GM23338 (cell line): Measurements from ENCODE around the gene IRF2. TPM values are rescaled to one million over a fixed set of nuclear protein-coding genes. Genes with fewer than 3 reads are reported as not detected.

Experiments
- ATAC-seq: fragments of 200-7000 bp; cut with Tn5 transposase; 3 replicates; pipeline ENCODE4 v1.9.1; 2020
- DNase-seq: peaks from one replicate; pipeline ENCODE4 v3.0.0-alpha.2; 2015; ENCODE audit warnings: low spot score
- H2AFZ ChIP-seq: fragments of 200-600 bp; sonication (generic); 2 replicates; pipeline ENCODE4 v1.8.0; 2016; ENCODE audit warnings: antibody characterized with exemption, mild to moderate bottlenecking, moderate library complexity
- H3F3A ChIP-seq: fragments of 200-600 bp; sonication (generic); replicated peaks from 2 replicates; pipeline ENCODE4 v1.8.0; 2017; ENCODE audit warnings: antibody characterized with exemption, mixed run types, low read depth
- H3K27ac ChIP-seq: fragments of 200-600 bp; sonication (generic); 2 replicates; pipeline ENCODE4 v1.6.1; 2016; ENCODE audit warnings: low read depth
- H3K27me3 ChIP-seq: fragments of 200-600 bp; sonication (generic); 2 replicates; pipeline ENCODE4 v1.8.0; 2016; ENCODE audit warnings: mild to moderate bottlenecking, mixed run types, moderate library complexity; ENCODE audit not compliant: insufficient read depth
- H3K36me3 ChIP-seq: fragments of 200-600 bp; sonication (generic); 2 replicates; pipeline ENCODE4 v1.8.0; 2016; ENCODE audit warnings: mild to moderate bottlenecking; ENCODE audit not compliant: insufficient read depth
- H3K4me1 ChIP-seq: fragments of 200-600 bp; sonication (generic); 2 replicates; pipeline ENCODE4 v1.8.0; 2016; ENCODE audit warnings: mild to moderate bottlenecking, moderate library complexity; ENCODE audit not compliant: insufficient read depth
- H3K4me2 ChIP-seq: fragments of 200-600 bp; sonication (generic); 2 replicates; pipeline ENCODE4 v1.7.1; 2017; ENCODE audit warnings: mixed run types
- H3K4me3 ChIP-seq: fragments of 200-600 bp; sonication (generic); 2 replicates; pipeline ENCODE4 v1.6.1; 2016; ENCODE audit warnings: mixed run types
- H3K79me2 ChIP-seq: fragments of 200-600 bp; sonication (generic); replicated peaks from 2 replicates; pipeline ENCODE4 v1.8.0; 2017; ENCODE audit warnings: mild to moderate bottlenecking; ENCODE audit not compliant: insufficient read depth
- H3K9me2 ChIP-seq: fragments of 200-600 bp; sonication (generic); 2 replicates; pipeline ENCODE4 v1.8.0; 2017; ENCODE audit not compliant: insufficient read depth
- H4K20me1 ChIP-seq: fragments of 200-600 bp; sonication (generic); replicated peaks from 2 replicates; pipeline ENCODE4 v1.8.0; 2017; ENCODE audit warnings: mild to moderate bottlenecking; ENCODE audit not compliant: insufficient read depth
- H3K27ac Mint-ChIP-seq: 2 replicates; pipeline ENCODE4 v1.8.0; 2020; ENCODE audit warnings: inconsistent platforms, mild to moderate bottlenecking, moderate library complexity, mixed read lengths
- H3K27me3 Mint-ChIP-seq: 3 replicates; pipeline ENCODE4 v1.8.0; 2022; ENCODE audit warnings: low read depth, mild to moderate bottlenecking, moderate library complexity, mixed read lengths, inconsistent platforms; ENCODE audit not compliant: insufficient read depth, poor library complexity
- H3K36me3 Mint-ChIP-seq: 3 replicates; pipeline ENCODE4 v1.8.0; 2021; ENCODE audit warnings: low read depth, mild to moderate bottlenecking, inconsistent platforms, moderate library complexity, mixed read lengths
- H3K4me1 Mint-ChIP-seq: 3 replicates; pipeline ENCODE4 v1.8.0; 2020; ENCODE audit warnings: mild to moderate bottlenecking, inconsistent platforms, mixed read lengths
- H3K4me3 Mint-ChIP-seq: 3 replicates; pipeline ENCODE4 v1.8.0; 2021; ENCODE audit warnings: moderate library complexity, mild to moderate bottlenecking, inconsistent platforms, mixed read lengths
- H3K9me3 Mint-ChIP-seq: 3 replicates; pipeline ENCODE4 v1.8.0; 2020; ENCODE audit warnings: moderate library complexity, mild to moderate bottlenecking, inconsistent platforms, mixed read lengths
- CREB1 ChIP-seq: fragments of 250-450 bp; sonication (Bioruptor Pico); IDR thresholded peaks from 2 replicates; pipeline ENCODE4 v1.5.0; 2020; ENCODE audit warnings: low read depth, mild to moderate bottlenecking, moderate library complexity
- EZH2 ChIP-seq: fragments of 200-600 bp; sonication (generic); IDR thresholded peaks from one replicate; pipeline ENCODE4 v1.8.0; 2017; ENCODE audit warnings: antibody characterized with exemption, mild to moderate bottlenecking, low read depth; ENCODE audit not compliant: unreplicated experiment
- EZH2phosphoT487 ChIP-seq: fragments of 200-600 bp; sonication (generic); IDR thresholded peaks from one replicate; pipeline ENCODE4 v1.8.1; 2018; ENCODE audit warnings: antibody characterized with exemption; ENCODE audit not compliant: unreplicated experiment
- JUNB ChIP-seq: IDR thresholded peaks from one replicate; pipeline ENCODE4 v1.6.1; 2016; ENCODE audit warnings: antibody characterized with exemption; ENCODE audit not compliant: unreplicated experiment
- NANOG ChIP-seq: IDR thresholded peaks from 2 replicates; pipeline ENCODE4 v1.6.1; 2016; ENCODE audit warnings: antibody characterized with exemption, borderline replicate concordance
- POLR2AphosphoS5 ChIP-seq: IDR thresholded peaks from 2 replicates; pipeline ENCODE4 v1.6.1; 2016; ENCODE audit warnings: antibody characterized with exemption, low read depth
- ZNF114 ChIP-seq: fragments of 250-450 bp; sonication (Bioruptor Pico); IDR thresholded peaks from 2 replicates; pipeline ENCODE4 v1.5.0; 2020; ENCODE audit warnings: mild to moderate bottlenecking, moderate library complexity
- ZNF331 ChIP-seq: fragments of 250-450 bp; sonication (Bioruptor Pico); IDR thresholded peaks from 2 replicates; pipeline ENCODE4 v1.5.0; 2020; ENCODE audit warnings: low read depth, mild to moderate bottlenecking, moderate library complexity
- polyA plus RNA-seq: library from polyadenylated mRNA; unstranded; fragments of >200 nt; fragmentation: Nextera tagmentation; extraction: Ambion mirVana; gene quantifications from 2 replicates; pipeline ENCODE4 v1.2.1, GENCODE V29; 2016
- total RNA-seq: library from RNA; depleted of rRNA; stranded (reverse); fragments of >200 nt; shearing (Covaris generic); gene quantifications from 2 replicates; pipeline ENCODE4 v1.2.3, GENCODE V29; 2014
- TF ChIP-seq, protein P1 (sequence below): IDR thresholded peaks from 2 replicates; pipeline ENCODE4 v1.6.1; 2016; ENCODE audit warnings: antibody characterized with exemption
- TF ChIP-seq, protein P2 (sequence below): fragments of 250-450 bp; sonication (Bioruptor Pico); IDR thresholded peaks from 2 replicates; pipeline ENCODE4 v1.5.0; 2020; ENCODE audit warnings: mild to moderate bottlenecking, moderate library complexity
- TF ChIP-seq, protein P3 (sequence below): IDR thresholded peaks from one replicate; pipeline ENCODE4 v1.6.1; 2018; ENCODE audit warnings: antibody characterized with exemption; ENCODE audit not compliant: unreplicated experiment

IRF2 gene
- total and polyA plus RNA-seq, 2 experiments from 2014 or later, result 14.7 to 15.0 TPM

DNA sequence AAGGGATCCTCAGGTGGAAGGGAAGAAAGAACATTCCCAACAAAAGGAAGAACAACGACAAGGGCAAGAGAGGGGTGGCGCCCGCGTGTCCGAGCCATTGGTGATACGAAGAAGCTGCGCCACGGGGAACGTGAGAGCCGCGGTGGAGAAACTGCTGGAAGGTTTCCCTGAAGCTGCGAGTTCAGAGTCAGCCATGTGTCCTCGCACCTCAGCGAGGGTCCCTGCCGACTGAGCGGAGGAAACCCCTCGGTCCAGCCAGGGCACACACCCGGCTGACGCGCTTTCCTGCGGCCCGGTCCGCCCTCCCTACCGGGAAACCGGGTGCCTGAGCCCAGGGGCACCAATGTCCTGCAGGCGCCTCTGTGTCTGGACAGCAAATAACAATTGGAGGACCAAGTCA lies 18.0 kb downstream of the IRF2 start (continued):
- TF ChIP-seq, protein P1, sequence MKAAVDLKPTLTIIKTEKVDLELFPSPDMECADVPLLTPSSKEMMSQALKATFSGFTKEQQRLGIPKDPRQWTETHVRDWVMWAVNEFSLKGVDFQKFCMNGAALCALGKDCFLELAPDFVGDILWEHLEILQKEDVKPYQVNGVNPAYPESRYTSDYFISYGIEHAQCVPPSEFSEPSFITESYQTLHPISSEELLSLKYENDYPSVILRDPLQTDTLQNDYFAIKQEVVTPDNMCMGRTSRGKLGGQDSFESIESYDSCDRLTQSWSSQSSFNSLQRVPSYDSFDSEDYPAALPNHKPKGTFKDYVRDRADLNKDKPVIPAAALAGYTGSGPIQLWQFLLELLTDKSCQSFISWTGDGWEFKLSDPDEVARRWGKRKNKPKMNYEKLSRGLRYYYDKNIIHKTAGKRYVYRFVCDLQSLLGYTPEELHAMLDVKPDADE, result no peak
- TF ChIP-seq EZH2 (no peak), ZNF114 (no peak), POLR2AphosphoS5 (no peak)

DNA sequence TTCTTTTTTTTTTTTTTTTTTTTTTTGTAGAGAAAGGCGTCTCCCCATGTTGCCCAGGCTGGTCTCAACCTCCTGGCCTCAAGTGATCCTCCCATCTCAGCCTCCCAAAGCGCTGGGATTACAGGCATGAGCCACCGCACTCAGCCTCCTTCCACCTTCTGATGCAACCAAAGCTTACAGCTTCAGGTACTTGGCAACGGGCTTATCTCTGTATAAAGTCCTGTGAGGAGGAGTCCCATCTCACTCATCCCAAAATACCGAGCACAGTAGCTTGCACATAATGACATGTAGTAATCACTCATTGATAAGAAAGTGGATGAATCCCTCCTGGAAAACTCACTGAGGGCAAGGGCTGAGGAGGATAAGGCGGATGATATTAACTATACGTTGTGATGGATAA lies 19.1 kb downstream of the IRF2 start:
- H2AFZ ChIP-seq, result no peak overlapping the region
- DNase-seq (no peak), ATAC-seq (no peak)
- Mint-ChIP-seq H3K36me3 (no peaks in the 10 kb centered on the region; the same call in 2 of the 3 replicates), H3K27ac (no peak overlapping the region), H3K27me3 (peaks cover 4% of the 10 kb centered on the region), H3K4me3 (no peak overlapping the region), H3K9me3 (no peaks in the 10 kb centered on the region), H3K4me1 (peaks cover 69% of the 10 kb centered on the region)
- H4K20me1 ChIP-seq, result peaks cover 5% of the 10 kb centered on the region; the same call in 1 of the 2 replicates
- H3K36me3 ChIP-seq, result no peaks in the 10 kb centered on the region
- peak overlapping the region; percentile 47; the same call in 1 of the 2 replicates for H3K27ac ChIP-seq
- H3K4me2 ChIP-seq, result no peak overlapping the region
- no peaks in the 10 kb centered on the region for H3K27me3 ChIP-seq
- peaks cover 46% of the 10 kb centered on the region for H3K4me1 ChIP-seq
- no peaks in the 10 kb centered on the region for H3K9me2 ChIP-seq
- no peak overlapping the region for H3K4me3 ChIP-seq
- peaks cover 93% of the 10 kb centered on the region for H3K79me2 ChIP-seq
- TF ChIP-seq CREB1 (CRISPR knock-in tag), result no peak
- TF ChIP-seq, protein P2, sequence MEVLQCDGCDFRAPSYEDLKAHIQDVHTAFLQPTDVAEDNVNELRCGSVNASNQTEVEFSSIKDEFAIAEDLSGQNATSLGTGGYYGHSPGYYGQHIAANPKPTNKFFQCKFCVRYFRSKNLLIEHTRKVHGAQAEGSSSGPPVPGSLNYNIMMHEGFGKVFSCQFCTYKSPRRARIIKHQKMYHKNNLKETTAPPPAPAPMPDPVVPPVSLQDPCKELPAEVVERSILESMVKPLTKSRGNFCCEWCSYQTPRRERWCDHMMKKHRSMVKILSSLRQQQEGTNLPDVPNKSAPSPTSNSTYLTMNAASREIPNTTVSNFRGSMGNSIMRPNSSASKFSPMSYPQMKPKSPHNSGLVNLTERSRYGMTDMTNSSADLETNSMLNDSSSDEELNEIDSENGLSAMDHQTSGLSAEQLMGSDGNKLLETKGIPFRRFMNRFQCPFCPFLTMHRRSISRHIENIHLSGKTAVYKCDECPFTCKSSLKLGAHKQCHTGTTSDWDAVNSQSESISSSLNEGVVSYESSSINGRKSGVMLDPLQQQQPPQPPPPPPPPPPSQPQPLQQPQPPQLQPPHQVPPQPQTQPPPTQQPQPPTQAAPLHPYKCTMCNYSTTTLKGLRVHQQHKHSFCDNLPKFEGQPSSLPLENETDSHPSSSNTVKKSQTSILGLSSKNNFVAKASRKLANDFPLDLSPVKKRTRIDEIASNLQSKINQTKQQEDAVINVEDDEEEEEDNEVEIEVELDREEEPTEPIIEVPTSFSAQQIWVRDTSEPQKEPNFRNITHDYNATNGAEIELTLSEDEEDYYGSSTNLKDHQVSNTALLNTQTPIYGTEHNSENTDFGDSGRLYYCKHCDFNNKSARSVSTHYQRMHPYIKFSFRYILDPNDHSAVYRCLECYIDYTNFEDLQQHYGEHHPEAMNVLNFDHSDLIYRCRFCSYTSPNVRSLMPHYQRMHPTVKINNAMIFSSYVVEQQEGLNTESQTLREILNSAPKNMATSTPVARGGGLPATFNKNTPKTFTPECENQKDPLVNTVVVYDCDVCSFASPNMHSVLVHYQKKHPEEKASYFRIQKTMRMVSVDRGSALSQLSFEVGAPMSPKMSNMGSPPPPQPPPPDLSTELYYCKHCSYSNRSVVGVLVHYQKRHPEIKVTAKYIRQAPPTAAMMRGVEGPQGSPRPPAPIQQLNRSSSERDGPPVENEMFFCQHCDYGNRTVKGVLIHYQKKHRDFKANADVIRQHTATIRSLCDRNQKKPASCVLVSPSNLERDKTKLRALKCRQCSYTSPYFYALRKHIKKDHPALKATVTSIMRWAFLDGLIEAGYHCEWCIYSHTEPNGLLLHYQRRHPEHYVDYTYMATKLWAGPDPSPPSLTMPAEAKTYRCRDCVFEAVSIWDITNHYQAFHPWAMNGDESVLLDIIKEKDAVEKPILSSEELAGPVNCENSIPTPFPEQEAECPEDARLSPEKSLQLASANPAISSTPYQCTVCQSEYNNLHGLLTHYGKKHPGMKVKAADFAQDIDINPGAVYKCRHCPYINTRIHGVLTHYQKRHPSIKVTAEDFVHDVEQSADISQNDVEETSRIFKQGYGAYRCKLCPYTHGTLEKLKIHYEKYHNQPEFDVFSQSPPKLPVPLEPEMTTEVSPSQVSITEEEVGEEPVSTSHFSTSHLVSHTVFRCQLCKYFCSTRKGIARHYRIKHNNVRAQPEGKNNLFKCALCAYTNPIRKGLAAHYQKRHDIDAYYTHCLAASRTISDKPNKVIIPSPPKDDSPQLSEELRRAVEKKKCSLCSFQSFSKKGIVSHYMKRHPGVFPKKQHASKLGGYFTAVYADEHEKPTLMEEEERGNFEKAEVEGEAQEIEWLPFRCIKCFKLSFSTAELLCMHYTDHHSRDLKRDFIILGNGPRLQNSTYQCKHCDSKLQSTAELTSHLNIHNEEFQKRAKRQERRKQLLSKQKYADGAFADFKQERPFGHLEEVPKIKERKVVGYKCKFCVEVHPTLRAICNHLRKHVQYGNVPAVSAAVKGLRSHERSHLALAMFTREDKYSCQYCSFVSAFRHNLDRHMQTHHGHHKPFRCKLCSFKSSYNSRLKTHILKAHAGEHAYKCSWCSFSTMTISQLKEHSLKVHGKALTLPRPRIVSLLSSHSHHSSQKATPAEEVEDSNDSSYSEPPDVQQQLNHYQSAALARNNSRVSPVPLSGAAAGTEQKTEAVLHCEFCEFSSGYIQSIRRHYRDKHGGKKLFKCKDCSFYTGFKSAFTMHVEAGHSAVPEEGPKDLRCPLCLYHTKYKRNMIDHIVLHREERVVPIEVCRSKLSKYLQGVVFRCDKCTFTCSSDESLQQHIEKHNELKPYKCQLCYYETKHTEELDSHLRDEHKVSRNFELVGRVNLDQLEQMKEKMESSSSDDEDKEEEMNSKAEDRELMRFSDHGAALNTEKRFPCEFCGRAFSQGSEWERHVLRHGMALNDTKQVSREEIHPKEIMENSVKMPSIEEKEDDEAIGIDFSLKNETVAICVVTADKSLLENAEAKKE, result no peak
- TF ChIP-seq JUNB, result no peak
- TF ChIP-seq ZNF331 (CRISPR knock-in tag), result no peak
- no peak for TF ChIP-seq EZH2phosphoT487
- no peak for TF ChIP-seq NANOG
- TF ChIP-seq, protein P3, sequence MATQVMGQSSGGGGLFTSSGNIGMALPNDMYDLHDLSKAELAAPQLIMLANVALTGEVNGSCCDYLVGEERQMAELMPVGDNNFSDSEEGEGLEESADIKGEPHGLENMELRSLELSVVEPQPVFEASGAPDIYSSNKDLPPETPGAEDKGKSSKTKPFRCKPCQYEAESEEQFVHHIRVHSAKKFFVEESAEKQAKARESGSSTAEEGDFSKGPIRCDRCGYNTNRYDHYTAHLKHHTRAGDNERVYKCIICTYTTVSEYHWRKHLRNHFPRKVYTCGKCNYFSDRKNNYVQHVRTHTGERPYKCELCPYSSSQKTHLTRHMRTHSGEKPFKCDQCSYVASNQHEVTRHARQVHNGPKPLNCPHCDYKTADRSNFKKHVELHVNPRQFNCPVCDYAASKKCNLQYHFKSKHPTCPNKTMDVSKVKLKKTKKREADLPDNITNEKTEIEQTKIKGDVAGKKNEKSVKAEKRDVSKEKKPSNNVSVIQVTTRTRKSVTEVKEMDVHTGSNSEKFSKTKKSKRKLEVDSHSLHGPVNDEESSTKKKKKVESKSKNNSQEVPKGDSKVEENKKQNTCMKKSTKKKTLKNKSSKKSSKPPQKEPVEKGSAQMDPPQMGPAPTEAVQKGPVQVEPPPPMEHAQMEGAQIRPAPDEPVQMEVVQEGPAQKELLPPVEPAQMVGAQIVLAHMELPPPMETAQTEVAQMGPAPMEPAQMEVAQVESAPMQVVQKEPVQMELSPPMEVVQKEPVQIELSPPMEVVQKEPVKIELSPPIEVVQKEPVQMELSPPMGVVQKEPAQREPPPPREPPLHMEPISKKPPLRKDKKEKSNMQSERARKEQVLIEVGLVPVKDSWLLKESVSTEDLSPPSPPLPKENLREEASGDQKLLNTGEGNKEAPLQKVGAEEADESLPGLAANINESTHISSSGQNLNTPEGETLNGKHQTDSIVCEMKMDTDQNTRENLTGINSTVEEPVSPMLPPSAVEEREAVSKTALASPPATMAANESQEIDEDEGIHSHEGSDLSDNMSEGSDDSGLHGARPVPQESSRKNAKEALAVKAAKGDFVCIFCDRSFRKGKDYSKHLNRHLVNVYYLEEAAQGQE, result no peak
- H3F3A ChIP-seq, result no peaks in the 10 kb centered on the region; the same call in 1 of the 2 replicates
